ENCODE results near the gene LRRC59.

LRRC59 gene

GRCh38 chr17:50347117-50347893, 50.0 kb downstream of the LRRC59 start:
- Histone ChIP-seq H3K9me3 (no peaks in the 10 kb centered on the region), H3K27me3 (peaks cover 3% of the 10 kb centered on the region; the same call in 1 of the 2 replicates), H3K4me1 (peaks cover 3% of the 10 kb centered on the region; the same call in 1 of the 2 replicates), H3K36me3 (no peaks in the 10 kb centered on the region), H3K4me3 (ENCODE audit: low read depth, low read length) (peak overlapping the region; percentile 77)
- no peak for DNase-seq
- TF ChIP-seq CTCF (IDR thresholded peaks at IDR 0.05; ENCODE audit: low read depth, low read length), result no peak

GRCh38 chr17:50346313-50347116, 50.8 kb downstream of the LRRC59 start:
- DNase-seq, result no peak
- H3K36me3 ChIP-seq, result no peaks in the 10 kb centered on the region
- H3K27me3 ChIP-seq, result peaks cover 3% of the 10 kb centered on the region; the same call in 1 of the 2 replicates
- peaks cover 3% of the 10 kb centered on the region; the same call in 1 of the 2 replicates for H3K4me1 ChIP-seq
- TF ChIP-seq CTCF (IDR thresholded peaks at IDR 0.05; ENCODE audit: low read depth, low read length), result no peak
- peak overlapping the region; percentile 77 for H3K4me3 ChIP-seq (ENCODE audit: low read depth, low read length)
- H3K9me3 ChIP-seq, result no peaks in the 10 kb centered on the region

GRCh38 chr17:50345432-50346312, 51.7 kb downstream of the LRRC59 start, which contains the start of gene XYLT2:
XYLT2 (plus strand) TSS chr17:50346126; CDS start chr17:50346141, 15 bp downstream.
- no peaks in the 10 kb centered on the region for H3K36me3 ChIP-seq
- TF ChIP-seq CTCF (IDR thresholded peaks at IDR 0.05; ENCODE audit: low read depth, low read length), result no peak
- peak; percentile 94 for DNase-seq
- H3K4me1 ChIP-seq, result peaks cover 3% of the 10 kb centered on the region; the same call in 1 of the 2 replicates
- peaks cover 3% of the 10 kb centered on the region; the same call in 1 of the 2 replicates for H3K27me3 ChIP-seq
- H3K4me3 ChIP-seq (ENCODE audit: low read depth, low read length), result peak within 1 kb of the TSS; percentile 77
- H3K9me3 ChIP-seq, result no peaks in the 10 kb centered on the region

GRCh38 chr17:50344731-50345365, 52.5 kb downstream of the LRRC59 start:
- no peak for DNase-seq
- Histone ChIP-seq H3K4me3 (ENCODE audit: low read depth, low read length) (no peak overlapping the region), H3K27me3 (peaks cover 3% of the 10 kb centered on the region; the same call in 1 of the 2 replicates), H3K9me3 (no peaks in the 10 kb centered on the region), H3K36me3 (no peaks in the 10 kb centered on the region), H3K4me1 (peaks cover 3% of the 10 kb centered on the region; the same call in 1 of the 2 replicates)
- TF ChIP-seq CTCF (IDR thresholded peaks at IDR 0.05; ENCODE audit: low read depth, low read length), result no peak

- 0 out of 2 replicates have a peak, but pooled peaks cover 5% of the 10 kb centered on the region for H3K27me3 ChIP-seq
- H3K9me3 ChIP-seq, result no peaks in the 10 kb centered on the region
- H3K4me1 ChIP-seq, result no peaks in the 10 kb centered on the region
- no peak overlapping the region for H3K4me3 ChIP-seq (ENCODE audit: low read depth, low read length)
- no peak for DNase-seq
- no peaks in the 10 kb centered on the region for H3K36me3 ChIP-seq
- TF ChIP-seq CTCF (IDR thresholded peaks at IDR 0.05; ENCODE audit: low read depth, low read length), result no peak
Measured at GRCh38 chr17:50339381-50339780, 57.9 kb downstream of the LRRC59 start.
